Stimulated activated CD8-positive, alpha-beta memory T cell treated with anti-CD3 and anti-CD28 coated beads, Interleukin-15, amount 100 ng/mL, for 48 hours (primary cell): ENCODE results near the gene KCND2.

Experiments
- DNase-seq, 2 donors: peaks; one replicate each; pipeline ENCODE4 v3.0.0-alpha.2; 2020; ENCODE audit warnings: low read depth in 2 of 2

Gene KCND2

GRCh38 chr7:120412139-120413050 is 139.4 kb downstream of the KCND2 start:
- DNase-seq = no peak

- DNase-seq = no peak
Observed at GRCh38 chr7:120413164-120413563, 140.2 kb downstream of the KCND2 start.

DNA sequence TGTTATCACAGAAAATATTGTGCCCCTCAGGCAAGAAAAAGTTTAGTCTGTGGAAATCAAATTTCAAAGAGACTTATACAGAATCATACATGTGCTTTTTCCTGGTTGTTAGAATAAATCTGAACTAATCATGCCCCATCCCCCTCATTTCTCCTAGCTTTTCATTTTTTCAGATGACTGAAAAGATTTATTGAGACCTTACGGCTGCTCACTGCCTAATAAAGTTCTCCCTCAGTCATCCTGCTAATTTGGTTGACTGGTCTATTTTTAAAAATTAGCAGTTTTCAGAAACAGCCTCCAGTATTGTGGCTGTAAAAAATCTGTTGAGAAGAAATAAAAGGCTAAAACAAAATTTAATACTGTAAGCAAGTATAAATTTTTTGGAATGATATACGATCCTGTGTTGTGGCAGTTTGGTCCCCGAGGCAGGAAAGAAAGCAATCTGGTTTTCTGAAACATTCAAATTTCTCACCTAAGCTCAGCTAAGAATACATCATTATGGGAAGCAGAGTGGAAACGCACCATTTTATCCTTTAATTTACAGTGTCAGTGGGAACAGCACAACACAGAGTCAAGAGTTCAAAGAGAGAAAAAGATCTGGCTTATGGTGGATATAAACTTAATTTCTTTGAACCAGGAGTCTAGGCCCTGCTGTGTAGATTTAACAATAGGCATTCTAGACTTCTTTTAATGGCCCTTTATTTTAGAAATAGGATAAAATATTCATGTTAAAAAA is 144.4 kb downstream of the KCND2 start:
- no peak for DNase-seq

DNA sequence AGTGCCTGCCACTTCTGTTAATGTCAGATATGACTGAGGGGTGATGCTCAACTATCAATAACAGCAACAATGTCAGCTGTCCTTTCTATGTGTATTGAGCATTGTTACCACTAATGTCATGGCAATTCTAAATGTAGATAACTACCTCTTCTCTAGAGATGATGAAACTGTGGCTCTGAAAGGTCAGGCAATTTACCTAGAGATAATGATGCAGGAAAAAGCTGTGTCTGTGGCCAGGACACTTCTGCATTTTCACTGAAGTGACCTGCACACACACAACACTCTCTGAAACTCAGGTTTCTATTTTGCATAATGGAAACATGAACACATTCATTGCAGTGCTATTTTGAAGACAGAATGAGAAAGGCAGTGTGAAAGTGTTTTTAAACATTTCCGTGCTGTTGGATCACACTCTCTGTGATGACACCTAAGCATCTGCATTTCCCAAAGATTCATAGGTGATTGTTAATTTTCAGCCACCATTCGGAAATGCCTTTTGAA is 148.2 kb downstream of the KCND2 start:
- DNase-seq = no peak

GRCh38 chr7:120431016-120431415 is 158.0 kb downstream of the KCND2 start:
- no peak for DNase-seq

DNA sequence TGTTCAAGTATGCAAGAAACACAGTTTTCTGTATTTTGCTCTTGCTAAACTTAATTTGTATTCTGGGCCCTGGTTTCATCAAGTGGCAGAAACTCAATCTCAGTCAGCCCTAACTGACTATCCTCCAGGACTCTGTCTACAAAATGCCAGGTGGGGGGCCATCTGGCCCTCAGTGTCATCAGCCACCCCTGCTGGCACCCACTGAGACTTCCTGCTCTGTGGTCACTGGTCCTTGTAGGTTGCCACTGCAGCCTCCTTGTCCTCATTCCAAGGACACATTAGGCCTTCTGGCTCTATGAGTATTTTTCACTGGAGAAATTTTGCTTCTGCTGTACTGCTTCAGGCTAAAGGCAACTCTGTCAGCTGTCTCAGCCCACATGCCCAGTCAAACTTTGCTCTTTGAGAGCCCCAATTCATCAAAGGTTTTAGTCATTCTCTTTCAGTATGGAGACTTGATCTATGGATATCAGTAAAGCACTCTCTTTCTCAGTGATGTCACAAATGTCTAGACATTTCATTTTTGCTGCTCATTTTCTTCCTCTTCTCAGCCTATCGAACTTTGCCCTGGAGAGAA is 163.6 kb downstream of the KCND2 start:
- DNase-seq = no peak

GRCh38 chr7:120441850-120442249 is 168.9 kb downstream of the KCND2 start:
- no peak for DNase-seq

DNA sequence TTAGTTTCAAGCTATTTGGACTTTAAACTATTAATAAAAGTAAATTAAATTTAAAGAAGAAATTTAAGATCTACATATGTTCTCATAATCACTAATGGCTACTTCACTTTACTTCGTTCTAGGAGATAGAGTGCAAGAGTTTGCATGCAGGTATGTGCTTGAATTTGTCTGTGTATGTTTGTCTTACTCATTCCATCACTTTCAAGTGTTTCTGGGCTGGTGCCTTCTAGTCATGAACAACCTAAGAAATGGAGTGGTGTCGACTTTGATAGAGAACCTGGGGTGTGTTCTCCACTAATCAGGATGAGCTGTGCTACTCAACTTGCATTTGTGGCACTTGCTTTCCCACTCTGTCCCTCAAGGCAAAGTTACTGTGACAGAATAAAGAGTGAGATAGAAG is 169.9 kb downstream of the KCND2 start:
- no peak for DNase-seq

GRCh38 chr7:120444650-120445049 is 171.7 kb downstream of the KCND2 start:
- no peak for DNase-seq

DNA sequence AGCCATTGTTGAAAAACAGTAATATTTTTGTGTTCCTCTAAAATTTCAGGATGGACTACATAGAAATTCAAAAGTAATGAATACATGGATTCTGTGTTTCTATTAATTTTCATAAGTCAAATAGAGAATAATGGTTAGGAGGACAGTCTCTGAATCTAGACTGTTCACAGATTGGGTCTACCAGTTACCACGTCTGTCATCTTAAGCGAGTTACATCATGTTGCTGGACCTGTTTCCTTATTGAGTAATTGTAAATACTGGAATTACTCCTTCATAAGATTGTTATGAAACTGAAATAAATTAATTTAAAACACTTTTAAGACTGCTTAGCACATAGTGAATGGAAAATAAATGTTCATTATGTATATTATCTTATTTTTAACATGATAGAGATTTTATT is 172.3 kb downstream of the KCND2 start:
- DNase-seq = no peak

GRCh38 chr7:120452665-120453064 is 179.7 kb downstream of the KCND2 start:
- DNase-seq = no peak

DNA sequence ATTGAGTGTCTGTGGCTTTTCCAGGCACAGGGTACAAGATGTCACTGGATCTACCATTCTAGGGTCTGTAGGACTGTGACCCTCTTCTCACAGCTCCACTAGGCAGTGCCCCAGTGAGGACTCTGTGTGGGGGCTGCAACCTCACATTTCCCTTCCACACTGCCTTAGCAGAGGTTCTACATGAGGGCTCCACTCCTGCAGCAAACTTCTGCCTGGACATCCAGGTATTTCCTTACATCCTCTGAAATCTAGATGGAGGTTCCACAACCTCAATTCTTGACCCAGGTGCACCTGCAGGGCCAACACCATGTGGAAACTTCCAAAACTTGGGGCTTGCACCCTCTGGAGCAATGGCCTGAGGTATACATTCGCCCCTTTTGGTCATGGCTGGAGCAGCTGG is 183.7 kb downstream of the KCND2 start:
- DNase-seq = no peak

DNA sequence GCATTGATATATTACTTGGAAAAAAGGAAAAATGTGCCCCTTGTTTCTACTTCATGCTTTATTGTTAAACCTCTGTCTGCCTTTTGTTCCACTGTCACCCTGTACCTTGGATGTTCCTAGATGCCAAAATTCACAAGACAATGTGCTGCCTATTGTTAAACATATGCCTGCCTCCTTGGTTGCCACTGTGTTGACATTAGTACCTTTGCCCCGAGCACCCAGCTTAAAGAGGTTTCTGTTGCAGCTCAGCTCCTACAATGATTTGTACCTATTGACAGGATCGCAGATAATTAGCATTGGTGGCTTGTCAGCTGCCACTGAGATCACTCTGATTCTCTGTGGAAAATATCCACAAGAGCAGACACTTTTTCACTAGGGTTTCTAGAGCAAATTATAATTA is 188.0 kb downstream of the KCND2 start:
- no peak for DNase-seq

DNA sequence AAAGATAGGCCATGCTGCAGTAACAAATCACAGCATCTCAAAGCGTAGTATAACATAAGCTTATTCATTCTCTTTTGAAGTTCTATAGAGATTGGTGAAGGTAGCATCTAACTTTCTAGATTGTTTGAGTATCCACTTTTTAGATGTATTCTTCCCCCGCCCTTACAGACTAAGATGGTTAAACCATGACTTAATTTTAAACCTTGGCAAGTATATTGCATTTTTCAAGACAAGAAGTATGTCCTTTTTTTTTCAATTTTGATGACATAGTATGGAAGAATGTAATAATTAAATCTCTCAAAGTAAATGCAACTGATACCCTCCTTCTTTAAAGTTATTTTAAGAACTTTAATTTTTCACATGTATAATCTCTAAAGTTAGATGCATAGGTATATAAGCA is 190.0 kb downstream of the KCND2 start:
- no peak for DNase-seq

DNA sequence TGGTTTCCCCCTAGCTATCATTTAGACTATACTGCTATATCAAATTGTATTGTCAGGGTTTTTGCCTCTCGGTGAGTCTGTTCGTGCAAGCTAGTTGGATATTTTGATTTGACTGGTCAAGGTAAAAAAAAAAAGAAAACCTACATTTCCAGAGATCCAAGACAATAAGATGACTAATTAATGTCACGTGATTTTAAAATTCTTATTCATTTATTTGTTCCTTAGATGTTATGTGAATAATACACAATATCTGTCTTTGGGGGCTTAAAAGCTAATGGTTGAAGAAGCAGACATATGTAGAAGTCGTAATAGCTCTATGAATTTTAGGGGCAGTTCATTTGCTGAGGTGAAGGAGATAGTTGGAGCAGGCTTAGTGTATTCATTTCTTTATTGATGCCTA is 191.1 kb downstream of the KCND2 start:
- DNase-seq = no peak

DNA sequence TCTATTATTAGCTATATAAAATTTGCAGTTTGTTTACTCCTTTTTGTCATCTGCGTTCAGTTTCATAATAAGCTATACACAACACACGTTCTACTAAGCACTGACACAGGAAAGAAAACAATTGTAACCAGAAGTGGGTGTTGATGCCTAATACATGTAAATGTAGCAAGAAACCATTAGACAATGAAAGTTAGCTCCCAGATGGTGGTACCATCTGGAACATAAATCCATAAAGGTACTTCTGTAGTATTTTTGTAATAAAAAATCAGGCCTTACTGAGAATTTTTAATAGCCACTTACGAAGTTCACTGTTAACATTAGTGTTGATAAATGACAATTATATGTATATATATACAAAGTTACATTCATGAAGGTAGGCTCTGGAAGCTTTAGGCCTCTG is 194.7 kb downstream of the KCND2 start:
- no peak for DNase-seq

DNA sequence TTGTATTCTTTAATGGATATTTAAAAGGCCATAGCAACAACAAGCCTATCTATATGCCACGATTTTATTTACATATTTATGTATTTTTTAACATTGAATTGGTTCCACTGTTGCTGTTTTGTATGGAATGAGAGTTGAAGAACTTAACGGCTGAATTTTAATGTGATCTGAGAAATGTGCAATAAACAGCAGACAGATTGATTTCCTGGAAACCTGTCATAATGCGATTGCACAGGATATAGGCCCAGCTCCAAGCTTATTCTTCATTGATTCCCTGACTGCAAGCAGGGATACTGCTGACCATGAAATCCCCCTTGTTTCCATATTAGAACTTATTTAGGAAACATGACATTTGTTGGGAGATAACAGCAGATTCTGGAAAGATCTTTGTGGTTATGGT is 195.6 kb downstream of the KCND2 start:
- DNase-seq = no peak

DNA sequence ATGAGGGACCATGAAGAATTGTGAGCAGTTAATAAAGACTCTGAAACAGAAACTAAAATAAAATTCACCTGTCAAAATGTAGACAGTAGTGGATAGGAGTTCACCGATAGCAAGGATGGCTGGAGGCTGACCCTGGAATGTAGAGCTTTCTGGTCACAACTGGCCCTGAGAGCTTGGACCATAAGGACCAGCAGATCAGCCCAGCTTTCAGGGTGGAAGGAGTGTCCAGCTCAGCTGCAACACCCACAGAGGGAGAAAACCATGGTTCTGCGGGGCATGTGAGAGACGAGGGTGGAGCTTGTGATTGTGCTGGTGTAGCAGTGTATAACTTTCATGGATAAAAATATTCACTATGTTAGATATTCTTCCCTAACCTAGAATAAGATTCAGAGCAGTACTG is 199.9 kb downstream of the KCND2 start:
- DNase-seq = no peak

- DNase-seq = no peak
Observed at GRCh38 chr7:120473352-120473751, 200.4 kb downstream of the KCND2 start.

DNA sequence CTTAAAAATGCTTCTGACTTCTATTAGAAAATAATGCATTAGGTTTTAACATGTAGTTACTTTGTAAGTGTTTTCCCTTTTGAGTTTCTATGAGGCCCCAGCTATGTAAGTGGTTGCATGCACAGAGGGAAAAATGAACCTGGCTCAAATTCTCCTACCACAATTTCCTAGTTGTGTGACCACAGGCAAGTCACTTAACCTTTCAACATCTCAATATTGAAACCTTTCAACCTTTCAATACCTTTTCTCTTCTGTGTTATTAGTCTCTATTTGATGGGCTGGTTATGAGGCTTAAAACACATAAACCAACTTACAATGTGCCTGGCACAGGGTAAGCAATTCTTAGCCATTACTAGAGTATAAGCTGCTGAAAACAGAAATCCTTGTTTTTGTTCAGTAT is 203.0 kb downstream of the KCND2 start:
- no peak for DNase-seq

DNA sequence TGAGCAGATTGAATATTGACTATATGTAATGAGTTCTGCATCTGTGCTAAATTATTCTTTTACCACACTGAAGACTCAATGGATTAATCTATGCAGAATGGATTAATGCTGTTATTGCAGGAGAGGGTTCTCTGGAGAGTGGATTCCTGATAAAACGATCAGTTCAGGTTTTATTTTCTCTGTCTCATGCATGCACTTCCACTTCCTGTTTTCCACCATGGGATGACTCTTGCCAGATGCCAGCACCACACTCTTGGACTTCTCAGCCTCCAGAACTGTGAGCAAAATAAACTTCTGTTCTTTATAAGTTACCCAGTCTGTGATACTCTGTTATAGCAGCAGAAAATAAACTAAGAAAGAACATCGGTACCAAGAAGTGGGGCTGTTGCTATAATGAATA is 207.5 kb downstream of the KCND2 start:
- no peak for DNase-seq

DNA sequence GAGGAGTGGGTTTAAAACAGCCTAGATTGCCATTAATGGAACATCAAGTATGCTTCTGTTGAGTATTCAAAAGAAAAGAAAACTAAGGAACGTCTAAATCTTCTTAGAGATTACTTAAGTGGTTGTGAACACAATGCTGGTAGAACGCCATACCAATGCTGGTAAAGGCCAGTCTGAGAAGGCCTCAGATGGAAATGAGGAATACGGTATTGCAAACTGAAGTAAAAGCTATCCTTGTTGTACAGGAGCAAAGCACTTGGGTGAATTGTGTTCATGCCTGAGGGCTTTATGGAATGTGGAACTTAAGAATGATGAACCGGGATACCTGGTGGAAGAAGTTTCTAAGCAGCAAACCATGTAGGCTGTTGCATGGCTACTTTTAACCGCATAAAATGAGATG is 208.0 kb downstream of the KCND2 start:
- no peak for DNase-seq

GRCh38 chr7:120486164-120486563 is 213.2 kb downstream of the KCND2 start:
- DNase-seq = no peak
